ENCODE measurements around the gene EDARADD.
"Not testable (repeated sequence)": the region's sequence is repeated elsewhere in the genome, so short reads cannot be mapped to it uniquely, and the experiment has no call there.

Gene EDARADD

DNA sequence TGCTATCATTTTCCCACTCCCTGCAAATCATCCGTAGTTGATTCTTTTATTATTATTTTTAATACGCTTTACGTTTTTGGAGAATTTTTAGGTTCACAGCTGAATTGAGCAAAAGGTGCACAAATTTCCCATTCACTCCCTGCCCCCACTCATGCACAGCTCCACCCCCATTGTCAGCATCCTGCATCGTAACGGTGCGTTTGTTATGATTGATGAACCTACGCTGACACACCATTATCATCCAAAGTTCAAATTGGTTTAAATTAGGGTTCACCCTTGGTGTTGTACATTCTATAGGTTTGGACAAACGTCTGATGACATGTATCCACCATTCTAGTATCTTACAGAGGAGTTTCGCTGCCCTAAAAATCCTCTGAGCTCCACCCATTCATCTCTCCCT is 44.5 kb downstream of the EDARADD start:
- no peak for DNase-seq (ENCODE audit: low spot score)

DNA sequence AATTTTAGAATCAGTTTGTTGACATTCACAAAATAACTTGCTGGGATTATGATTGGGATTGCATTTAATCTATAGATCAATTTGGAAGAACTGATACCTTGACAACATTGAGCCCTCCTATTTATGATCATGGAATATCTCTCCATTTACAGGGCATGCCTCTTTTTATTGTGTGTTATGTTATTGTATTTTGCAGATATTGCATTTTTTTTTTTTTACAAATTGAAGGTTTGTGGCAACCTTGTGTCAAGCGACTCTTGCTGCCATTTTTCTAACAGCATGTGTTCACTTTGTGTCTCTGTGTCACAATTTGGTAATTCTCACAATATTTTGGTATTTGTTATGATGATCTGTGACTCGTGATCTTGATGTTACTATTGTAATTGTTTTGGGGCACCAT is 46.3 kb downstream of the EDARADD start:
- no peak for DNase-seq (ENCODE audit: low spot score)

DNA sequence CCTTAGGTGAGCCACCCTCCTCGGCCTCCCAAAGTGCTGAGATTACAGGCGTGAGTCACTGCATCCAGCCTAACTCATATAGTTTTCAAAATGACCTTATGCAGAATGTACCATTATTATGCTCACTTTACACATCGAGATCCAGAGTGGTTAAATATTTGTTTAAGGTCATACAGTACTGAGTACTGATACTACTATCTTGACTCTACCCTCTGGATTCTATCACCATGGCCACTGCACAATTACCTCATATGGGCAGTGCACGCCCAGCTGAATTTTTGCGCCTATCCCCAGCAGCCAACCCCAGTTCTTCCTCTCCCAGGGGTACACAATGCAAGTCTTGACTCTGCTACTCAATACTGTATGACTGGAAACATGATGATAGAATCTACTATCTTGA is 56.7 kb downstream of the EDARADD start:
- no peak for DNase-seq (ENCODE audit: low spot score)

DNA sequence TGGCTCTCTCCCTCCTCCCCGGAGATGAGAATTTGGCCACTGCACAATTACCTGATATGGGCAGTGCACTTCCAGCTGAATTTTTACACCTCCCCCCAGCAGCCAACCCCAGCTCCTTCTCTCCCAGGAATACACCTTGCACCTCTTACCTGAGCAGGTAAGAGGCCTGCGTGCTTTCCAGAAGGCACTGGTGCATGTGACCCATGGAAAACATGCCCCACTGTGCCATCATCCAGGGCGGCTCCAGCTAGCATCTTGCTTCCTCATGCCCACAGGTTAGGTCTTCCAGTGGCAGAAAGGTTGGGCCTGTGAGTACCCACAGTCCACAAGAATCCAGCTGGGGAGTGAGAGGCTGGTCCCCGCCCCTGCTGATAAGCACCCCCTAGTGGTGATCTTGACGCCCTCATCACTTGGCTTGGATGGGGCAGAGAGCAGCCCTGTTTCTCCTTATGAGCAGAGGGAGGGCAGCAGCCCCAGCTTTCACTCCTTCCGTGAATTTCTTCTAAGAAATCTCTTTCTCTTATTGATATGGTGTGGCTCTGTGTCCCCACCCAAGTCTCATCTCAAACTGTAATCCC is 57.8 kb downstream of the EDARADD start:
- peak; percentile 28 for DNase-seq (ENCODE audit: low spot score)

DNA sequence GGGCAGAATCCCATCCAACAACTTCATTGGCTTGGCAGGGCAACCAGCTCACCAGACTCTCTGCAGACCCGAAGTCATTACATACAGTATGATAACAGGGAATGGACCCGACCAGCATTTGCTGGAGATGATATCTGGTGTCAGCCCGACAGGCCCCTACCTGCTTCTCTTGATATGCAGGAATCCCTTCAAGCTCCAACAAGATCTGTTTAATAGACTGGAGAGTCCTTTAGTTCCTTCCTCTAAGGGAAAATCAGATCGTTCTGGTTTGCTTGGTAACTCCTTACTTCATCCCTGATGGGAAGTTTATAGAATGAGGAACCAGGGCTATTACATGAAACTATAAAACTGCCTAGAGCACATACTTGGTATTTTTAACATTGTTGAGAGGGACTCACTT is 61.2 kb downstream of the EDARADD start:
- no peak for DNase-seq (ENCODE audit: low spot score)

DNA sequence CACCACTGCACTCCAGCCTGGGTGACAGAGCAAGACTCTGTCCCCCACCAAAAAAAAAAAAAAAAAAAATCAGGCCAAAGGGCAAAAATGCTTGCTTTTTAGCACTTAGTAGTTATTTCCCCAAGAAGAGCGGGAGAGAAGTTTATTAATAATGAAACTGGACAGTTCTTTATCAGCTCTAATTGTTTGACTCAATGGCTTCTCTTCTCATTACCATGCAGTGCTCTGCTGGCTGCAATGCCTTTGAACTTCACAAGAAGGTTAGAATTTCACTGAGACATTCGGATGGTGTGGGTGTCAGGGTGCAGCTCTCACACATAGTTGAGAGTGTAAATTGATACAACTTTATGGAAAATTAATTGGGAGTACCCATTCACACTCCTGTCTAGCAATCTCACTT is 63.7 kb downstream of the EDARADD start:
- DNase-seq (ENCODE audit: low spot score): no peak

DNA sequence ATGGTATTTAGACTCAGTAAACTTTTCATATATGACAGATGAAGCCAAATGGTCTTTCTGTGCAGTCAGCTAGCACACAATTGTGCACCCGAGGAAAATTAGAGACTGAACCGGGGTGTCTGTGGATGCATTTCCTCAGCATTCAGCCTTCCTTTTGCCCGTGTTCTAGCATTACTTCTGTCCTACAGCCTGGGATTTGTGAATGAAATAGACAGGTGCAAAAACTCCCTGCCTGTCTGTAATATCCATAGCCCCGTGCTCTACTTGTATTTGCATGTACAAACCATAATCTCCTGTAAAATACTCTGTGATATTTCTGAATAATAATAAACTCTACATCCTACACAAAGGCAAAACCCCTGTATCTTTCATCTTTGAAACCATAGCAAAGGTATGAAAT is 64.9 kb downstream of the EDARADD start:
- no peak for DNase-seq (ENCODE audit: low spot score)

DNA sequence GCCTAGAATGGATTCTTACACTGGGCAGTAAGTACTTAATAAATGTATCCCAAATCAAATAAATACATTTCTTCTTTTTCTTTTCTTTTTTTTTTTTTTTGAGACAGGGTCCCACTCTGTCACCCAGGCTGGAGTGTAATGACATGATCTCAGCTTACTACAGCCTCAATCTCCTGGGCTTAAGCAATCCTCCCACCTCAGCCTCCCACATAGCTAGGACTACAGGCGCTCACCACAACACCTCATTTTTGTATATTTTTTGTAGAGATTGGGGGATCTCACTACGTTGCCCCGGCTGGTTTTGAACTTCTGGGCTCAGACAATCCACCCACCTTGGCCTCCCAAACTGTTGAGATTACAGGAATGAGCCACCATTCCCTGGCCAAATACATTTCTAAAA is 66.0 kb downstream of the EDARADD start:
- no peak for DNase-seq (ENCODE audit: low spot score)

DNA sequence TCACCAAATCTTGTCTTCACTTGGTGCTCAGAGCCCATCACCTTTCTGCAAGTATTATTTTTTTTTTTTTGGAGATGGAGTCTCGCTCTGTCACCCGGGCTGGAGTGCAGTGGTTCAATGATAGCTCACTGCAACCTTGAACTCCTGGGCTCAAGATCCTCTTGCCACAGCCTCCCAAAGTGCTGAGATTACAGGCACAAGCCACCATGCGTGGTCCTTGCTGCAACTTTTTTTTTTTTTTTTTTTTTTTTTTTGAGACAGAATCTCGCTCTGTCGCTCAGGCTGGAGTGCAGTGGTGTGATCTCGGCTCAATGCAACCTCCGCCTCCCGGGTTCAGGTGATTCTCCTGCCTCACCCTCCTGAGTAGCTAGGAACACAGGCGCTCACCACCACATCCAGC is 70.1 kb downstream of the EDARADD start:
- not testable (repeated sequence) for DNase-seq (ENCODE audit: low spot score)

DNA sequence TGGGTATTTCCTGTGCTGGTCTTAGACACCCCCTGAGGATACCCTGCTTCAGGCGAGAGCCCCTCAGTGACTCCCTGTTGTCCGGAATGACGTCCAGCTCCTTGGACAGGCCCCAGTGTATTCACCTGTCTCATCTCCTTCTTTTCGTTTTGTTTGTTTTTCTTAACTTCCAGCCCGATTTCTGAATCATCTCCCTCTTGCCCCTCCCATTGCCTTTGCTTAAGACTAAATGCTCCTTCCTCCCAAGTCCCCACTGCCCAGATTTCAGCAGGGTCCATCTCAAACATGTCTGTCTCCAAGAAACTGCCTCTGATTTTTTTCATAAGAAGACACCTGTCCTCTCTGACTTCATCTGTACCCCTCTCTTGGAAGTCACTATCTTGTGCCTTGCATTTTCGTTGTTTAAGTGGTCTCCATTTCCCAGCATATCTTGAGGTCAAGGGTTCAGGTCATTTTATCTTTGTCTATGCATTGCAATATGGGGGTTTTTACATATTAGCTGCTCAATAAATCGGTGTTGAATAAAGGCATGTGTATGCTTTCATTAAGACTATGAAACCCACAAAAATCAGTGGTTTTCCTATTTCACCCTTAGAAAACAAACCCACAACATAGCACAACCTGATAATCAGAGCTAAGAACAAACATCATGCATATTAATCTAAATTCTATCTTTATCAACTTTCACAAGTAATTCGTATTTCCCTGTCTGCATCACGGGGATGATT is 71.3 kb downstream of the EDARADD start:
- DNase-seq (ENCODE audit: low spot score): no peak

DNA sequence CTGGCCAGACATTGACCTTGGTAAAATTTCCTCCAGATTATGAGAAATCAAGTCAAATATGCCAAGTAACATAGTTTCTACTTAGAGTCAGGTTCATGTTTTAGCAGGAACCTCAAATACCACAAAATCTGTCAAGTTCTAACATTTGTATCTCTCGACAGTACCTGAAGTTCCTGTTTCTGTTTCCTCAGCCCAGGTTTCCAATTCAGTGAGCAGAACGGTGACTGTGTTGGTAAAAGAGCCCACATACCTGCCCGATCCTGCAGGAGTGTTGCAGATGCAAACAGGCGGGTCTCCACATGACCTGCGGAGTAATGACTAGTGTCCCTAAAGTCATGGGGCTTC is 71.8 kb downstream of the EDARADD start:
- DNase-seq (ENCODE audit: low spot score): no peak

DNA sequence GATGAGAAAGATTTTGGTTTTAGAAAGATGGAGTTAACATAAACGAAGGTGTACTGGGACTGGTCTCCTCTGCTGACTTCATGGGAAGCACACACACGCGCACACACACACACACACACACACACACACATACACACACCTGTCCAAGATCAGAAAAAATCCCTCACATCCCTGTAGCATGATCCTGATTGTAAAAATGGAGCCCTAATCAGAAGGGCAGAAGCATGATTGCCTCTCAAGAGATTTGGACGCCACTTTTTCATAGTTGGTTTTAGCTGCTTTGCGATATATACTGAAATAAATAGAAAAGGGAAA is 73.2 kb downstream of the EDARADD start:
- DNase-seq (ENCODE audit: low spot score): no peak

DNA sequence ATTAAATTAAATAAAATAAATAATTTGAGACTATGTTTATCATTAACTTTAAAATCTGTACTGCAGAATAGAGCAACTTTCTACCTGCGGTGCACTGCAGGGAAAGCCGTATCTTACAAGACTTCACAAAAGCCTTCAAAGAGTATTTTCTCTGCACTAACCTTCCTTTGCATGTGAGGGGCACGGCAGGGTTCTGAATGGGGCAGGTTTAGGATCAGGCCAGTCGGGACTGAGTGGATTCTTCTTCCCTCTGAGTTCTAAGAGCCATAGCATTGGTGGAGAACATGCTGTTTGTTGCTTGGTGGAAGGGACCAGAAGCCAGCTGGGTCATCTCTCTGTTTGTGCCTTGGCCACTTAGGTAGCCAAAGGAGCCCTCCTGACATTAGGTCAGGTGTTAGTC is 74.5 kb downstream of the EDARADD start:
- DNase-seq (ENCODE audit: low spot score): no peak

DNA sequence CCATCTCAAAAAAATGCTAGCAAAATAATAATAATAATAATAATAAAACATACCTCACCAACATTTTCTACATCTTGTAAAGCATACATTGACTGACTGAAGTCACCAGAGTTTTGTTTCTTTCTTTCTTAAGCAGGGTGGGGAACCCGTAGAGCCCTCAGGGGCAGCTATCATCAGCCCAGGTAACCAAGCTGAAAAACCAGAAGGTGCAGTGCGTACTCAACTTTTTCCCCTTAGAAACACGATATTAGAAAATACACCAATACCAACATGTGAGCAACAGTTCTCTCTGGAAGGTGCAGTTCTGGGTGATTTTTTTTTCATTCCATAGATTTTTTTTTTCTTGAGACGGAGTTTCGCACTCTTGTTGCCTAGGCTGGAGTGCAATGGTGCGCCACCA is 75.4 kb downstream of the EDARADD start:
- DNase-seq (ENCODE audit: low spot score): no peak

DNA sequence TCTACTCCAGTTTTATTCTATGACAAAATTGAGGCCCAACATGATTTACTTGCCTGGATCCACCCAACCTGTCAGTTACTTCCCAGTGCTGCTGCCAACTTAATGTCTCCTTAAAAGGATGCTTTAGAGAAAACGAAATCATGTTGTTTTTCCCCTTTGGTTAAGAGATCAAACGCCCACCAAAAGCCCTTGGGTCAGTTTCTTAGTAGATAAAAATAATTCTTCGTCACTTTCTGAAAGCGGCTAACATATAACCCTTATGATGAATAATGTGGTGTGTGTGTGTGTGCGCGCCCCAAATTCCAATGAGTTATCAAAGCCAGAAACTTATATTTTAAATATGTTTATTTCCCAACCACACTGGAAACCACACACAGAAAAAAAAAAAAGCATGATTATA is 77.0 kb downstream of the EDARADD start:
- peak; percentile 66 for DNase-seq (ENCODE audit: low spot score)

DNA sequence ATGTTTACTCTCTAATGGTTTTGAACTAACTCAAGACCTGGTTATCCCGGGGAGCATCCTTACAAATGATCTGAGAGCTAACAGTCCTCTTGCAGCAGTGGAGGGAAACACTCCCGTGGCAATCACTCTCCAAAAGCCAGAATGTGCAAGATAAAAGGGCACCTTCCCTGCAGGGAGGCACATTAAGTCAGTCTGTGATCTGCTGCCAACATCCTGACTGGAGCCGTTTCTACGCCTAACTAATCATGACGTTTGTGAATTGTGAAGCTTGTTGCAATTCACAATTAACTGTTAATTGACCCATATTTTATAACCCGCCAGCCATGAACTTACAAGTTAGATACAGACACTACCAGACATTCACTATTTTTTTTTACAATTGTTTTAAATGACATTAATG is 77.6 kb downstream of the EDARADD start:
- no peak for DNase-seq (ENCODE audit: low spot score)

DNA sequence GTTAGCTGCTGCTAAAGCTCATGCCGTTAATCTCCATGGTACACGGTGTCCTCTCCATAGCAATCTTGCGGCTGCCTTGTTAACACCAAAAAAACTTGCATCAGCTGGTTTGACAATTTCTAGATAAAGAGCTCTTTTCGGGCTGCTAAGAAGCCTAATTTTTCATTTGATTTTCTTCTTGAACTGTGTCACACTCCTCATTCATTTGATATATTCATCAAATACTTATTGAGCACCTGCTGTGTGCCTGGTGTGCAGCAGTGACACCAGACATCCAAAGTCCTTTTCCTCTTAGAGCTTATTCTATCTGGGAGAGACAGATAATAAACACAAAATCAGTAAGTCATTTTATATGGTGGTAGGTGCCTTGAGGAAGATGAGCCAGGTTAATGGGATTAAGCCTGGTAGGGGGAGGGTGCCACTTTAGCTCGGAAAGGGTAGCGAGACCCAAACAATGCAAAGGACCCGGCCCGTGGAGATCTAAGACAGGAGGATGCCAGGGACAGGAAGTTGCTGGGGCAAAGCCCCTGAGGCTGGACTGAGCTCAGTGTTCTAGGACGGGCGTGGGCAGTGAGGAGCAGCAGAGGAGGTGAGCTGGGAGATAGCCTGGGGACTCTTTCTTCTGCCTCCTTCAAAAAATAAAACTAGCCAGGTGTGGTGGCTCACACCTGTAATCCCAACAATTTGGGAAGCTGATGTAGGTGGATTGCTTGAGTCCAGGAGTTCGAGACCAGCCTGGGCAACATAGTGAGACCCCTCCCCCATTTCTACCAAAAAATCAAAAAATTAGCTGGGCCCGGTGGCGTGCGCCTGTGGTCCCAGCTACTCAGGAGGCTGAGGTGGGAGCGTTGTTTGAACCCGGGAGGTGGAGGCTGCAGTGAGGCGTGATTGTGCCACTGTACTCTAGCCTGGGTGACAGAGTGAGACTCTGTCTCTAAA is 79.0 kb downstream of the EDARADD start:
- no peak for DNase-seq (ENCODE audit: low spot score)

DNA sequence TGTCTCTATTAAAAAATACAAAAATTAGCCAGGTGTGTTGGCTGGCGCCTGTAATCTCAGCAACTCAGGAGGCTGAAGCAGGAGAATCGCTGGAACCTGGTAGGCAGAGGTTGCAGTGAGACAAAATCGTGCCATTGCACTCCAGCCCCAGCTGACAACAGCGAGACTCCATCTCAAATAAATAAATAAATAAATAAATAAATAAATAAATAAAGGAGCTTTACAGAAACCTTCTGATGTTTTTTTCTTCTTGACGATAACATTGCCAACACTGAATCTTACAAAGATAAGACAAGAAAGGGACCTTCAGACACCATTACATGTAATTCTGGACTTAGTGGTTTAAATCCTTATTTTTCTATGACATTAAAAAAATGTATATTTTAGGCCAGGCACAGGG is 81.9 kb downstream of the EDARADD start:
- DNase-seq (ENCODE audit: low spot score): no peak

DNA sequence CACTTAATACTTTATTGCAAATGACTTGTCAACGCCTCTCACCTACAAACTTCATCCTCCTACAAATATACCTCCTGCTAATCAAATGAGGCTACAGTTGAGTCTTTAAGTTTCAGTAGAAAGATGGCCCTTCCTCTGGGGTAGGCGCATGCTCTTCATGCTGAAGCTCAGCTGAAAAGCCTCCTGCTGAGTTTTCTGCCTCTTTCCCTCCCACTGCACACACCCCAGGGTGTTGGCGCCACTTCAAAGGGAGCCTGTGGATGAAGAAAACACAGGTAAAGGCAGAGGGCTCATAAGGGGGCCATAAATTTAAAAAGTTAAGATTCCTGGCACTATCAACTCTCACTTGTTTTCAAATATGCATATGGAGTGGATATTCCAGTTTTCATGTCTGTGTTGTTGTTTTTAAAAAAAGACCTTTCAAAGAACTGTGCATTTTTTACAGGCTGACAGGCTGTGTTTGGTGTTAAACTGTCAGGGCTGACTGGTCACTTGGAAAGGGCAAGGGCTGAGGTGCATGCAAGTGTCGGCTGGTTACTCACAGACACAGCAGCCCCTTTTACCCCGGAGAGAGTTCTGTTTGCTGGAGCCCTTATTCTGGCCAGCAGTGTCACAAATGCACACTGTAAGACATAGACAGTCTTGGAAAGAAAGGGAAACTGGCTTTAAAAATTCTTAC is 86.8 kb downstream of the EDARADD start:
- DNase-seq (ENCODE audit: low spot score): peak; percentile 62

DNA sequence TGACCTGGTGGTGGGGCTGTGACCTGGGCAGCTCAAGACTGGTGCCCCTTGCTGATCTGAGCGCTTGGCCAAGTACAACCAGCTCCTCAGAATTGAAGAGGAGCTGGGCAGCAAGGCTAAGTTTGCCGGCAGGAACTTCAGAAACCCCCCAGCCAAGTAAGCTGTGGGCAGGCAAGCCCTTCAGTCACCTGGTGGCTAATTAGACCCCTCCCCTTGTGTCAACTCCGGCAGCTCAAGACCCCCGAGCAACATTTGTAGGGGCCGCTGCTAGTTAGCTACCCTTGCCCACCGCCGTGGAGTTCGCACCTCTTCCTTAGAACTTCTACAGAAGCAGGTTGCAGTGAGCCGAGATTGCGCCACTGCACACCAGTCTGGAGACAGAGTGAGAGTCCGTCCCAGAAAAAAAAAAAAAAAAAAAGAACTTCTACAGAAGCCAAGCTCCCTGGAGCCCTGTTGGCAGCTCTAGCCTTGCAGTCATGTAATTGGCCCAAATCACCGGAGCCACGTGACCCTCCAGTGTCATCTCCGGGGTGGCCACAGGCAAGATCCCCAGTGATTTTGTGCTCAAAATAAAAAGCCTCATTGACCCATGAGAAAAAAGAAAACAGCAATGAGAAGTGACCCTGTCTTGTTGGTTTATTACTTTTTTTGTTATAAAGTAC is 90.4 kb downstream of the EDARADD start:
- no peak for DNase-seq (ENCODE audit: low spot score)

DNA sequence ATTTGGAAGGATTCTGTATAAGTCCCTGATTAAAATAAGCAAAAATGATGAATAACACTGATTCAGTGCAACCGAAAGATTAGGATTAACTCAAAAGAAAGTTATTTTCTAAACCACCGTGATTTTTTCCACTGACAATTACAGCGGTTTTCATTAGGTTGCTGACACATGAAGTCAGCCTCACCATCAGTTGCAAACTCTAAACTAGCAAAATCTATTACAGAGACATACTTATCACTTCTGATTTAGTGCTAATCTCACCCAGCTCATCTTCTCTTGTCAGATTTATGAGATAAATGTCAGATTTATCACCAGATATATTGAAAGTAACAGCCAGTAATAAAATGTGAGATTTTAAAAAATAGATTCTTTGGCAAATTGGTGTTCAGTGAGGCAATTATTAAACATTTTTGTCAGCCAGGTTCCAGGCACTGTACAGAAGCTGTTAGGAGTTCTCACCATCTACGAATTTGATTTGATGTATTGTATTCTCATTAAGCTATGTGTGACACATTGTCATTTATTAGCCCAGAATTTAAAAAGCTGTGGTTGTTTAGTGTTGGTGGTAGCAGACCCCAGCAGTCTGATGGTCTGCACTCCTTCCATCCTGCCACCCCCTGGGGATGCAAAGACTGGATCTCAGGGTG is 92.4 kb downstream of the EDARADD start:
- DNase-seq (ENCODE audit: low spot score): no peak

DNA sequence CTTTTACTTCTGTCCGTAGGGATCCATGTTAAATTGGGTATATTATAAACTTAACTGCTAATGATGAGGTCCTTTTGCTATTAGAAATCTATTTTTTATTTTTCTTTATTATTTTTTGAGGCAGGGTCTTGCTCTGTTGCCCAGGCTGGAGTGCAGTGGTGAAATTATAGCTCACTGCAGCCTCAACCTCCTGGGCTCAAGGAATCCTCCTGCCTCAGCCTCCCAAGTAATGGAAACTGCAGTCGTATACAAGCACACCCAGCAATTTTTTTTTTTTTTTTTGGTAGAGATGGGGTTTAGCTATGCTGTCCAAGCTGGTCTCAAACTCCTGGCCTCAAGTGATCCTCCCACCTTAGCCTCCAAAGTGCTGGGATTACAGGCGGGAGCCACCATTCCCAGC is 95.1 kb downstream of the EDARADD start:
- not testable (repeated sequence) for DNase-seq (ENCODE audit: low spot score)
